ENCODE results near the gene DGKZ.

Gene DGKZ

DNA sequence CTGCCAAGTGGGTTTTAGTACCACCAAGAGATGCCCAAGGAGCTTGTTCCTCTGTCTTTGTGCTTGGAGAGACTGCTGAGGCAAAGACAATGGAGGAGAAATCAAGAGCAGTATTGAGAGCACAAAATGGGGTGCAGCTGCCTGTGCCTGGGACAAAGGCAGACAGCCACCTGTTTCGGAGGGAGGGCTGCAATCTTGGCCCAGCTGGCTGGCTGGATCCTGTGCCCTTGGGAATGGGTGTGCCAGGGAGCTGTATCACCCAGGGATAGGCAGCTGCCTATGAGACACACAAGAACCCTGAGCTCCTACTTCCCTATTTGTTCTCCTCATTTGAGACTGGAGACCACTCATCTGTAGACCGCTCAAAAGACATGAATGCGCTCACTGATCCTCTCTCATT is 67.6 kb downstream of the DGKZ start:
- no peak overlapping the region for H3K9ac ChIP-seq (ENCODE audit: low read length)
- no peaks in the 10 kb centered on the region for H3F3A ChIP-seq (ENCODE audit: insufficient read depth, low read length)
- no peak overlapping the region for H2AFZ ChIP-seq (ENCODE audit: low read length)
- H3K27ac ChIP-seq (ENCODE audit: low read depth, low read length, poor library complexity, severe bottlenecking) = no peak overlapping the region
- no peaks in the 10 kb centered on the region for H3K4me1 ChIP-seq (ENCODE audit: insufficient read depth, low read length, severe bottlenecking)
- H3K4me2 ChIP-seq (ENCODE audit: low read length) = no peak overlapping the region
- no peak for TF ChIP-seq EZH2 (IDR thresholded peaks at IDR 0.05; ENCODE audit: borderline replicate concordance, low read length)
- TF ChIP-seq, protein P1, sequence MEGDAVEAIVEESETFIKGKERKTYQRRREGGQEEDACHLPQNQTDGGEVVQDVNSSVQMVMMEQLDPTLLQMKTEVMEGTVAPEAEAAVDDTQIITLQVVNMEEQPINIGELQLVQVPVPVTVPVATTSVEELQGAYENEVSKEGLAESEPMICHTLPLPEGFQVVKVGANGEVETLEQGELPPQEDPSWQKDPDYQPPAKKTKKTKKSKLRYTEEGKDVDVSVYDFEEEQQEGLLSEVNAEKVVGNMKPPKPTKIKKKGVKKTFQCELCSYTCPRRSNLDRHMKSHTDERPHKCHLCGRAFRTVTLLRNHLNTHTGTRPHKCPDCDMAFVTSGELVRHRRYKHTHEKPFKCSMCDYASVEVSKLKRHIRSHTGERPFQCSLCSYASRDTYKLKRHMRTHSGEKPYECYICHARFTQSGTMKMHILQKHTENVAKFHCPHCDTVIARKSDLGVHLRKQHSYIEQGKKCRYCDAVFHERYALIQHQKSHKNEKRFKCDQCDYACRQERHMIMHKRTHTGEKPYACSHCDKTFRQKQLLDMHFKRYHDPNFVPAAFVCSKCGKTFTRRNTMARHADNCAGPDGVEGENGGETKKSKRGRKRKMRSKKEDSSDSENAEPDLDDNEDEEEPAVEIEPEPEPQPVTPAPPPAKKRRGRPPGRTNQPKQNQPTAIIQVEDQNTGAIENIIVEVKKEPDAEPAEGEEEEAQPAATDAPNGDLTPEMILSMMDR (IDR thresholded peaks at IDR 0.05; ENCODE audit: low read length) = no peak
- H3K9me3 ChIP-seq (ENCODE audit: low read length) = no peaks in the 10 kb centered on the region
- H4K20me1 ChIP-seq (ENCODE audit: insufficient read depth, low read length) = no peaks in the 10 kb centered on the region
- H3K27me3 ChIP-seq (ENCODE audit: insufficient read depth, low read length) = no peaks in the 10 kb centered on the region
- no peaks in the 10 kb centered on the region for H3K79me2 ChIP-seq (ENCODE audit: insufficient read depth, low read length)
- H3K36me3 ChIP-seq (ENCODE audit: insufficient read depth, low read length) = peaks cover 27% of the 10 kb centered on the region; the same call in 1 of the 2 replicates
- H3K4me3 ChIP-seq (ENCODE audit: low read depth, low read length, poor library complexity, severe bottlenecking) = no peak overlapping the region
- H3K9me2 ChIP-seq (ENCODE audit: low read depth, low read length) = no peaks in the 10 kb centered on the region

- H3K9me2 ChIP-seq (ENCODE audit: low read depth, low read length) = no peaks in the 10 kb centered on the region
- H3K4me1 ChIP-seq (ENCODE audit: insufficient read depth, low read length, severe bottlenecking) = no peaks in the 10 kb centered on the region
- H3K36me3 ChIP-seq (ENCODE audit: insufficient read depth, low read length) = peaks cover 35% of the 10 kb centered on the region; the same call in 1 of the 2 replicates
- no peaks in the 10 kb centered on the region for H3K79me2 ChIP-seq (ENCODE audit: insufficient read depth, low read length)
- no peak overlapping the region for H3K4me3 ChIP-seq (ENCODE audit: low read depth, low read length, poor library complexity, severe bottlenecking)
- no peaks in the 10 kb centered on the region for H4K20me1 ChIP-seq (ENCODE audit: insufficient read depth, low read length)
- H3K9ac ChIP-seq (ENCODE audit: low read length) = no peak overlapping the region
- no peak overlapping the region for H2AFZ ChIP-seq (ENCODE audit: low read length)
- no peak for TF ChIP-seq EZH2 (IDR thresholded peaks at IDR 0.05; ENCODE audit: borderline replicate concordance, low read length)
- TF ChIP-seq, protein P1 (IDR thresholded peaks at IDR 0.05; ENCODE audit: low read length) = no peak
- H3K9me3 ChIP-seq (ENCODE audit: low read length) = no peaks in the 10 kb centered on the region
- H3K27me3 ChIP-seq (ENCODE audit: insufficient read depth, low read length) = no peaks in the 10 kb centered on the region
- no peaks in the 10 kb centered on the region for H3F3A ChIP-seq (ENCODE audit: insufficient read depth, low read length)
- H3K4me2 ChIP-seq (ENCODE audit: low read length) = no peak overlapping the region
- H3K27ac ChIP-seq (ENCODE audit: low read depth, low read length, poor library complexity, severe bottlenecking) = no peak overlapping the region
These were observed 70.4 kb downstream of the DGKZ start for GRCh38 chr11:46417711-46418110.

DNA sequence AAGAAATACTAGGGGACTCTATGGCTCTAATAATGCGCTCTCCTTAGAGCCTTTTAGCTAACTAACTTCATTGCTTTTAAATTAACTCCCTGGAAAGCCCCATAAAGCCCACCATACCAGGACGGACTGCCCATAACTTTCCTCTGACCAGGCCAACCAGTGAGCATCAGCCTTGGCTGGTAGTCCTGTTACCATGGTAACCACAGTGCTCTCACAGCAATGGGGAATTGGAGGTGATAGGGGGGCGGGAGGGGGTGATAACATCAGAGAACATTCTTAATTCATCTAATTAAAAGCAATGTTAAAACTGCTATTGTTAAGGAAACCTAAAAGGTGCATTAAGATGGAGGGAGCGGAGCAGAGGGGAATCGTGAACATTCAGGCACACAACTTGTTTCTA is 71.5 kb downstream of the DGKZ start:
- Histone ChIP-seq H3K79me2 (ENCODE audit: insufficient read depth, low read length) (no peaks in the 10 kb centered on the region), H3K4me1 (ENCODE audit: insufficient read depth, low read length, severe bottlenecking) (no peaks in the 10 kb centered on the region), H2AFZ (ENCODE audit: low read length) (no peak overlapping the region), H3K4me2 (ENCODE audit: low read length) (no peak overlapping the region), H3F3A (ENCODE audit: insufficient read depth, low read length) (no peaks in the 10 kb centered on the region), H3K9me3 (ENCODE audit: low read length) (no peaks in the 10 kb centered on the region), H4K20me1 (ENCODE audit: insufficient read depth, low read length) (no peaks in the 10 kb centered on the region), H3K27me3 (ENCODE audit: insufficient read depth, low read length) (no peaks in the 10 kb centered on the region), H3K4me3 (ENCODE audit: low read depth, low read length, poor library complexity, severe bottlenecking) (no peak overlapping the region), H3K9ac (ENCODE audit: low read length) (no peak overlapping the region), H3K9me2 (ENCODE audit: low read depth, low read length) (no peaks in the 10 kb centered on the region), H3K27ac (ENCODE audit: low read depth, low read length, poor library complexity, severe bottlenecking) (no peak overlapping the region), H3K36me3 (ENCODE audit: insufficient read depth, low read length) (peaks cover 38% of the 10 kb centered on the region; the same call in 1 of the 2 replicates)
- TF ChIP-seq EZH2 (IDR thresholded peaks at IDR 0.05; ENCODE audit: borderline replicate concordance, low read length) = no peak
- TF ChIP-seq, protein P1 (IDR thresholded peaks at IDR 0.05; ENCODE audit: low read length) = no peak
